CD14-positive monocyte (primary cell): ENCODE measurements around the gene USP47. TPM values are rescaled to one million over a fixed set of nuclear protein-coding genes. Genes with fewer than 3 reads are reported as not detected.

Experiments used
- DNase-seq, 3 donors: peaks; one replicate each; pipeline ENCODE4 v3.0.0-alpha.2; 2011 to 2022
- H2AFZ ChIP-seq: 2 replicates; pipeline ENCODE4 v1.6.0; 2012; ENCODE audit warnings: mild to moderate bottlenecking, low read depth, low read length, inconsistent platforms; ENCODE audit not compliant: insufficient read depth, poor library complexity, severe bottlenecking
- H3K27ac ChIP-seq, 2 donors: 1 replicate in 1 of 2; 2 replicates in 1 of 2; pipeline ENCODE4 v1.5.1; 2012 to 2013; ENCODE audit warnings: low read length in 2 of 2, control low read depth in 1 of 2, inconsistent platforms in 1 of 2, low read depth in 1 of 2, mild to moderate bottlenecking in 1 of 2
- H3K27me3 ChIP-seq, 2 donors: one replicate each; pipeline versions ENCODE4 v1.6.0 to v1.6.1; 2011 to 2013; ENCODE audit warnings: low read length in 2 of 2; ENCODE audit not compliant: control insufficient read depth in 2 of 2, insufficient read depth in 2 of 2
- H3K36me3 ChIP-seq, 2 donors: replicated peaks in 1 of 2; 1 replicate in 1 of 2; 2 replicates in 1 of 2; pipeline versions ENCODE4 v1.5.1 to v1.6.1; 2012 to 2013; ENCODE audit warnings: low read length in 2 of 2, control low read depth in 1 of 2, inconsistent platforms in 1 of 2, mild to moderate bottlenecking in 1 of 2; ENCODE audit not compliant: insufficient read depth in 2 of 2, control insufficient read depth in 1 of 2
- H3K4me1 ChIP-seq, 2 donors: 1 replicate in 1 of 2; 2 replicates in 1 of 2; pipeline versions ENCODE4 v1.5.1 to v1.6.1; 2012 to 2013; ENCODE audit warnings: low read length in 2 of 2, control low read depth in 1 of 2, inconsistent platforms in 1 of 2, mild to moderate bottlenecking in 1 of 2, moderate library complexity in 1 of 2; ENCODE audit not compliant: insufficient read depth in 2 of 2, control insufficient read depth in 1 of 2
- H3K4me2 ChIP-seq: replicated peaks from 2 replicates; pipeline ENCODE3; 2012; ENCODE audit warnings: low read length, moderate library complexity, mild to moderate bottlenecking; ENCODE audit not compliant: poor library complexity, severe bottlenecking; ENCODE audit errors: extremely low read depth
- H3K4me3 ChIP-seq, 3 experiments: fragments of 200-600 bp in 1 of 3; sonication (generic) in 1 of 3; replicated peaks in 1 of 3; 1 replicate in 2 of 3; 2 replicates in 1 of 3; pipeline ENCODE4 v1.5.1; 2011 to 2013; ENCODE audit warnings: low read length in 3 of 3, mild to moderate bottlenecking in 3 of 3, control low read depth in 2 of 3, low read depth in 2 of 3, inconsistent platforms in 1 of 3, moderate library complexity in 1 of 3
- H3K79me2 ChIP-seq: 2 replicates; pipeline ENCODE4 v1.6.0; 2012; ENCODE audit warnings: mild to moderate bottlenecking, control low read depth, inconsistent platforms, low read length, moderate library complexity; ENCODE audit not compliant: insufficient read depth
- H3K9ac ChIP-seq: 2 replicates; pipeline ENCODE4 v1.6.0; 2017; ENCODE audit warnings: low read length, mild to moderate bottlenecking; ENCODE audit not compliant: insufficient read depth, poor library complexity, severe bottlenecking
- H3K9me3 ChIP-seq, 2 donors: replicated peaks in 1 of 2; 1 replicate in 1 of 2; 2 replicates in 1 of 2; pipeline versions ENCODE4 v1.5.1 to v1.6.1; 2012 to 2013; ENCODE audit warnings: low read length in 2 of 2, control low read depth in 1 of 2; ENCODE audit not compliant: control insufficient read depth in 1 of 2, insufficient read depth in 1 of 2
- H4K20me1 ChIP-seq: 2 replicates; pipeline ENCODE4 v1.6.0; 2012; ENCODE audit warnings: mild to moderate bottlenecking, low read length, control low read depth, moderate library complexity; ENCODE audit not compliant: insufficient read depth
- H3K27ac Mint-ChIP-seq, 7 donors: one replicate each; pipeline ENCODE4 v1.8.0; 2020; ENCODE audit warnings: mild to moderate bottlenecking in 7 of 7, mixed read lengths in 7 of 7, moderate library complexity in 6 of 7, inconsistent platforms in 2 of 7
- H3K27me3 Mint-ChIP-seq, 3 donors: one replicate each; pipeline ENCODE4 v1.8.0; 2021 to 2022; ENCODE audit warnings: low read depth in 3 of 3, mild to moderate bottlenecking in 3 of 3, mixed read lengths in 3 of 3, moderate library complexity in 3 of 3, inconsistent platforms in 1 of 3
- H3K36me3 Mint-ChIP-seq, 2 donors: one replicate each; pipeline ENCODE4 v1.8.0; 2020; ENCODE audit warnings: mixed read lengths in 2 of 2, inconsistent platforms in 1 of 2, mild to moderate bottlenecking in 1 of 2
- H3K4me1 Mint-ChIP-seq: one replicate; pipeline ENCODE4 v1.8.0; 2020; ENCODE audit warnings: mild to moderate bottlenecking, mixed read lengths
- H3K4me3 Mint-ChIP-seq, 2 donors: one replicate each; pipeline ENCODE4 v1.8.0; 2020; ENCODE audit warnings: mild to moderate bottlenecking in 2 of 2, mixed read lengths in 2 of 2, moderate library complexity in 1 of 2
- H3K9me3 Mint-ChIP-seq, 7 donors: one replicate each; pipeline ENCODE4 v1.8.0; 2020 to 2022; ENCODE audit warnings: mixed read lengths in 7 of 7, mild to moderate bottlenecking in 6 of 7, moderate library complexity in 6 of 7, inconsistent platforms in 2 of 7
- WGBS: methylation state at CpG from one replicate; pipeline ENCODE4 v1.1.5; 2013; ENCODE audit warnings: missing lambda C conversion rate; ENCODE audit not compliant: insufficient coverage; 5-methylcytosine and 5-hydroxymethylcytosine counted together
- intact Hi-C, 2 donors: fragments of 100-400 bp; cut with micrococcal nuclease; formaldehyde crosslinking; loops; one replicate each; pipeline versions ENCODE4 v1.15.0 to v1.15.1; 2023
- polyA plus RNA-seq, 3 donors: library from polyadenylated mRNA; depleted of rRNA in 1 of 3; unstranded in 2 of 3; stranded (reverse) in 1 of 3; fragments of 300-500 nt in 2 of 3; fragments of >200 nt in 1 of 3; fragmentation: Illumina TruSeq in 2 of 3; gene quantifications; 1 replicate in 2 of 3; 2 replicates in 1 of 3; pipeline ENCODE4 v1.2.3, GENCODE V29; 2012 to 2021
- TF ChIP-seq, protein P1 (sequence below): fragments of 200-600 bp; IDR thresholded peaks from one replicate; pipeline ENCODE4 v1.8.0; 2022; ENCODE audit warnings: antibody characterized with exemption, mild to moderate bottlenecking

The USP47 gene
- polyA plus RNA-seq, 3 donors, result 8.1 to 17.5 (median 10.5) TPM

DNA sequence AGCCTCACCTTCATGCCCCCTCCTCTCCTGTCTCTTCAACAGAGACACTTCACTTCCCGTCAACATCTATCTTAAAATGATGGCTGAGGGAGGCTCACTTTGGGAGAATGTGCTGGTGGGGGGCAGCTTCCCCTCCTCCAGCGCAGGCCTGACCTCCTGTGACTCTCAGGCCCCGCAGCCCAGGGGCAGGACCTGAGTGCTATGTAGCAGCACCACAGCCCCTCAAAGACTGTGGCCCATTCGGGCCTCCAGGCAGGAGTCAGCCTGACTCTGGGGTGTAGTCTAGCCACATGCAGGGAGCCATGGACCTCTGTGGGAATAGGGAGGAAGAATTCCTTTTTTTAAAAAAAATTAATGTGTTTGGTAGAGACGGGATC lies 123.0 kb downstream of the USP47 start:
- 100% methylated on average over 2 of the region's 5 CpGs for WGBS
- Mint-ChIP-seq H3K4me1 (peaks cover 2% of the 10 kb centered on the region), H3K27ac (no peak overlapping the region), H3K27me3 (peaks cover 3 to 7% (median 6%) of the 10 kb centered on the region in 3 donors), H3K4me3 (no peak overlapping the region), H3K36me3 (no peaks in the 10 kb centered on the region), H3K9me3 (peaks cover 0 to 9% (median 4%) of the 10 kb centered on the region in 7 donors)
- H3K9me3 ChIP-seq, result no peaks in the 10 kb centered on the region
- no peak overlapping the region for H3K4me2 ChIP-seq
- no peaks in the 10 kb centered on the region for H3K36me3 ChIP-seq
- H3K4me1 ChIP-seq, result no peaks in the 10 kb centered on the region
- H2AFZ ChIP-seq, result no peak overlapping the region
- no peaks in the 10 kb centered on the region for H3K79me2 ChIP-seq
- DNase-seq, result no peak
- no peak overlapping the region for H3K9ac ChIP-seq
- no peak overlapping the region for H3K4me3 ChIP-seq
- TF ChIP-seq, protein P1, sequence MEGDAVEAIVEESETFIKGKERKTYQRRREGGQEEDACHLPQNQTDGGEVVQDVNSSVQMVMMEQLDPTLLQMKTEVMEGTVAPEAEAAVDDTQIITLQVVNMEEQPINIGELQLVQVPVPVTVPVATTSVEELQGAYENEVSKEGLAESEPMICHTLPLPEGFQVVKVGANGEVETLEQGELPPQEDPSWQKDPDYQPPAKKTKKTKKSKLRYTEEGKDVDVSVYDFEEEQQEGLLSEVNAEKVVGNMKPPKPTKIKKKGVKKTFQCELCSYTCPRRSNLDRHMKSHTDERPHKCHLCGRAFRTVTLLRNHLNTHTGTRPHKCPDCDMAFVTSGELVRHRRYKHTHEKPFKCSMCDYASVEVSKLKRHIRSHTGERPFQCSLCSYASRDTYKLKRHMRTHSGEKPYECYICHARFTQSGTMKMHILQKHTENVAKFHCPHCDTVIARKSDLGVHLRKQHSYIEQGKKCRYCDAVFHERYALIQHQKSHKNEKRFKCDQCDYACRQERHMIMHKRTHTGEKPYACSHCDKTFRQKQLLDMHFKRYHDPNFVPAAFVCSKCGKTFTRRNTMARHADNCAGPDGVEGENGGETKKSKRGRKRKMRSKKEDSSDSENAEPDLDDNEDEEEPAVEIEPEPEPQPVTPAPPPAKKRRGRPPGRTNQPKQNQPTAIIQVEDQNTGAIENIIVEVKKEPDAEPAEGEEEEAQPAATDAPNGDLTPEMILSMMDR, result no peak
- intact Hi-C loops, result no loop called here
- H4K20me1 ChIP-seq, result no peaks in the 10 kb centered on the region
- no peak overlapping the region for H3K27ac ChIP-seq
- H3K27me3 ChIP-seq, result no peaks in the 10 kb centered on the region

DNA sequence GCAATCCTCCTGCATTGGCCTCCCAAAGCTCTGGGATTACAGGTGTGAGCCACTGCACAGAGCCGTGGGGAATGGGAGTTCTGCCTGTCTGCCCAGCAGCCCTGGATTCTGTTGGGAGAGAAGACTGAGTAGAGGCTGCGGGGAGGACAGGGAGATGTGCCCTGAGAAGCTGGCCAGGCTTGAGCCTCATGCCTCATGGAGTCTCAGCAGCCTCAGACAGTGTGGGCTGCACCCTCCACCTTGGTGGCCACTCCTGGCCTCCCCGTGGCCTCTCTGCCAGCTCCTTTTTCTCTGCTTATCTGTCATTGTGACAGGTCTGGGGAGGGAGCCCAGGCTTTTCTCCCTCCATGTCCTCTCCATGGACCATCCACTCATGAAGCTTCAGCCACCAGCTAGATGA lies 123.4 kb downstream of the USP47 start:
- H3K9me3 Mint-ChIP-seq, result peaks cover 0 to 9% (median 4%) of the 10 kb centered on the region in 7 donors

More for the DNA sequence above, 123.4 kb downstream of the USP47 start:
- intact Hi-C loops, result no loop called here
- no peak overlapping the region for H3K4me2 ChIP-seq
- H3K27me3 Mint-ChIP-seq, result peaks cover 6 to 7% (median 6%) of the 10 kb centered on the region in 3 donors
- no peak overlapping the region for H3K9ac ChIP-seq
- H3K4me3 Mint-ChIP-seq, result no peak overlapping the region
- H3K79me2 ChIP-seq, result no peaks in the 10 kb centered on the region
- H3K27me3 ChIP-seq, result no peaks in the 10 kb centered on the region
- no peak overlapping the region for H3K4me3 ChIP-seq
- no peaks in the 10 kb centered on the region for H3K36me3 Mint-ChIP-seq
- peaks cover 2% of the 10 kb centered on the region for H3K4me1 Mint-ChIP-seq
- H3K9me3 ChIP-seq, result no peaks in the 10 kb centered on the region
- DNase-seq, result no peak
- no peak overlapping the region for H3K27ac ChIP-seq
- no peaks in the 10 kb centered on the region for H4K20me1 ChIP-seq
- H3K4me1 ChIP-seq, result no peaks in the 10 kb centered on the region
- H3K27ac Mint-ChIP-seq, result no peak overlapping the region
- no peaks in the 10 kb centered on the region for H3K36me3 ChIP-seq
- no peak overlapping the region for H2AFZ ChIP-seq
- WGBS, result 71% methylated on average over 2 of the region's 3 CpGs
- TF ChIP-seq, protein P1, result no peak
